Epithelial cell of proximal tubule (primary cell): ENCODE measurements around the gene AKR1C8. TPM values are rescaled to one million over a fixed set of nuclear protein-coding genes. Genes with fewer than 3 reads are reported as not detected.

Source experiments
- DNase-seq: peaks from one replicate; pipeline ENCODE4 v3.0.0-alpha.2; 2011; ENCODE audit warnings: low read depth
- H3K4me3 ChIP-seq: 2 replicates; pipeline ENCODE4 v1.5.1; 2011; ENCODE audit warnings: low read depth, mild to moderate bottlenecking, low read length
- CTCF ChIP-seq: conservative IDR thresholded peaks from 2 replicates; pipeline ENCODE4 v1.5.1; 2012; ENCODE audit warnings: low read depth, mild to moderate bottlenecking, low read length
- total RNA-seq: library from RNA; depleted of rRNA; stranded (reverse); fragments of >200 nt; gene quantifications from 2 replicates; pipeline ENCODE4 v1.2.3, GENCODE V29; 2015

AKR1C8 gene
- total RNA-seq, 1 donor from 2014 or later = not detected

- no peak for DNase-seq
- no peak for TF ChIP-seq CTCF
- no peak overlapping the region for H3K4me3 ChIP-seq
Measured at GRCh38 chr10:5107860-5108526, 77.0 kb downstream of the AKR1C8 start.

DNA sequence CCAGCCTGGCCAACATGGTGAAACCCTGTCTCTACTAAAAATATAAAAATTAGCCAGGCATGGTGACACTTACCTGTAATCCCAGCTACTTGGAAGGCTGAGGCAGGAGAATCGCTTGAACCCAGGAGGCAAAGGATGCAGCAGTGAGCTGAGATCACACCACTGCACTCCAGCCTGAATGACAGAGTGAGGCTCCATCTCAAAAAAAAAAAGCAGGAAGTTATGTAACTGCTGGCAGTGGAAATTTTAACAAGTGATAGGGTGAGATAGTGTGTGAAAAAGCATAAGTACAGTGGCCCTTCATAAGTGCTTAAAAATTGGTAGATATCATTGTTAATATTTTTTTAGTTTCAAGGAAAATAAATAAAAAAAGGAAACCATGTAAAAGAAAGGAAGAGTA lies 78.4 kb downstream of the AKR1C8 start:
- H3K4me3 ChIP-seq = no peak overlapping the region
- TF ChIP-seq CTCF = no peak
- no peak for DNase-seq

DNA sequence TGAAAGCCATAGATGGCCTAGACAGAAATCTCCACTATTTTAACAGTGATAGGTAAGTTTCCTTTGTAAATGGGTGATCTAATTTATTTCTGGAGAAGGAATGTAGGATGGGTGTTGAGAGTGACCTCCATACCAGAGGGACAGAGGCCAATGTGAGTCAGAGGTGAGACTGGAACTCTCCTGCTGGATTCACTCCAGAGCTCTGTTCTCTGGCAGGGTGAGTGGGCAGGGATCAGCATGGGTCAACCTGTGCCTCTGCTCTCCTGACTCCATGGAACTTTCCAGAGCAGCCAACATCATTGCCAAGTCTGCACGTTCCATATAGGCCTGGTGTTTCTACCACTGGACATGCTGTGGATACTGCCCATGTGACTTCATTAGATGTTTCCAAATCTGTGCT lies 79.3 kb downstream of the AKR1C8 start:
- TF ChIP-seq CTCF = no peak
- DNase-seq = no peak
- H3K4me3 ChIP-seq = no peak overlapping the region

Other genes with a start within 250 kb of the AKR1C8 start
- 1.0 and 1.6 TPM in 2 replicates for gene AKR1C1, start 221.7 kb downstream of the AKR1C8 start, total RNA-seq
- gene AKR1C2, start 181.3 kb downstream of the AKR1C8 start, total RNA-seq = 1.0 and 4.4 TPM in 2 replicates
- gene AKR1C3, start 90.7 kb downstream of the AKR1C8 start, total RNA-seq = 2.1 and 2.2 TPM in 2 replicates
- not detected in 2 replicates for gene AKR1C4, start 11.7 kb upstream of the AKR1C8 start, total RNA-seq
- not detected in 2 replicates for gene UCN3, start 179.8 kb upstream of the AKR1C8 start, total RNA-seq
- not detected in 2 replicates for gene TUBAL3, start 219.7 kb upstream of the AKR1C8 start, total RNA-seq
- 82.3 and 122 TPM in 2 replicates for gene NET1, start 227.4 kb upstream of the AKR1C8 start, total RNA-seq